CD14-positive monocyte (primary cell): ENCODE data around the gene GOSR2. TPM values are rescaled to one million over a fixed set of nuclear protein-coding genes. Genes with fewer than 3 reads are reported as not detected.

Experiments used
- DNase-seq, 3 donors: peaks; one replicate each; pipeline ENCODE4 v3.0.0-alpha.2; 2011 to 2022
- H2AFZ ChIP-seq: 2 replicates; pipeline ENCODE4 v1.6.0; 2012; ENCODE audit warnings: mild to moderate bottlenecking, low read depth, low read length, inconsistent platforms; ENCODE audit not compliant: insufficient read depth, poor library complexity, severe bottlenecking
- H3K27ac ChIP-seq, 2 donors: 1 replicate in 1 of 2; 2 replicates in 1 of 2; pipeline ENCODE4 v1.5.1; 2012 to 2013; ENCODE audit warnings: low read length in 2 of 2, control low read depth in 1 of 2, inconsistent platforms in 1 of 2, low read depth in 1 of 2, mild to moderate bottlenecking in 1 of 2
- H3K27me3 ChIP-seq, 2 donors: one replicate each; pipeline versions ENCODE4 v1.6.0 to v1.6.1; 2011 to 2013; ENCODE audit warnings: low read length in 2 of 2; ENCODE audit not compliant: control insufficient read depth in 2 of 2, insufficient read depth in 2 of 2
- H3K36me3 ChIP-seq, 2 donors: replicated peaks in 1 of 2; 1 replicate in 1 of 2; 2 replicates in 1 of 2; pipeline versions ENCODE4 v1.5.1 to v1.6.1; 2012 to 2013; ENCODE audit warnings: low read length in 2 of 2, control low read depth in 1 of 2, inconsistent platforms in 1 of 2, mild to moderate bottlenecking in 1 of 2; ENCODE audit not compliant: insufficient read depth in 2 of 2, control insufficient read depth in 1 of 2
- H3K4me1 ChIP-seq, 2 donors: 1 replicate in 1 of 2; 2 replicates in 1 of 2; pipeline versions ENCODE4 v1.5.1 to v1.6.1; 2012 to 2013; ENCODE audit warnings: low read length in 2 of 2, control low read depth in 1 of 2, inconsistent platforms in 1 of 2, mild to moderate bottlenecking in 1 of 2, moderate library complexity in 1 of 2; ENCODE audit not compliant: insufficient read depth in 2 of 2, control insufficient read depth in 1 of 2
- H3K4me2 ChIP-seq: replicated peaks from 2 replicates; pipeline ENCODE3; 2012; ENCODE audit warnings: low read length, moderate library complexity, mild to moderate bottlenecking; ENCODE audit not compliant: poor library complexity, severe bottlenecking; ENCODE audit errors: extremely low read depth
- H3K4me3 ChIP-seq, 3 experiments: fragments of 200-600 bp in 1 of 3; sonication (generic) in 1 of 3; replicated peaks in 1 of 3; 1 replicate in 2 of 3; 2 replicates in 1 of 3; pipeline ENCODE4 v1.5.1; 2011 to 2013; ENCODE audit warnings: low read length in 3 of 3, mild to moderate bottlenecking in 3 of 3, control low read depth in 2 of 3, low read depth in 2 of 3, inconsistent platforms in 1 of 3, moderate library complexity in 1 of 3
- H3K79me2 ChIP-seq: 2 replicates; pipeline ENCODE4 v1.6.0; 2012; ENCODE audit warnings: mild to moderate bottlenecking, control low read depth, inconsistent platforms, low read length, moderate library complexity; ENCODE audit not compliant: insufficient read depth
- H3K9ac ChIP-seq: 2 replicates; pipeline ENCODE4 v1.6.0; 2017; ENCODE audit warnings: low read length, mild to moderate bottlenecking; ENCODE audit not compliant: insufficient read depth, poor library complexity, severe bottlenecking
- H3K9me3 ChIP-seq, 2 donors: replicated peaks in 1 of 2; 1 replicate in 1 of 2; 2 replicates in 1 of 2; pipeline versions ENCODE4 v1.5.1 to v1.6.1; 2012 to 2013; ENCODE audit warnings: low read length in 2 of 2, control low read depth in 1 of 2; ENCODE audit not compliant: control insufficient read depth in 1 of 2, insufficient read depth in 1 of 2
- H4K20me1 ChIP-seq: 2 replicates; pipeline ENCODE4 v1.6.0; 2012; ENCODE audit warnings: mild to moderate bottlenecking, low read length, control low read depth, moderate library complexity; ENCODE audit not compliant: insufficient read depth
- H3K27ac Mint-ChIP-seq, 7 donors: one replicate each; pipeline ENCODE4 v1.8.0; 2020; ENCODE audit warnings: mild to moderate bottlenecking in 7 of 7, mixed read lengths in 7 of 7, moderate library complexity in 6 of 7, inconsistent platforms in 2 of 7
- H3K27me3 Mint-ChIP-seq, 3 donors: one replicate each; pipeline ENCODE4 v1.8.0; 2021 to 2022; ENCODE audit warnings: low read depth in 3 of 3, mild to moderate bottlenecking in 3 of 3, mixed read lengths in 3 of 3, moderate library complexity in 3 of 3, inconsistent platforms in 1 of 3
- H3K36me3 Mint-ChIP-seq, 2 donors: one replicate each; pipeline ENCODE4 v1.8.0; 2020; ENCODE audit warnings: mixed read lengths in 2 of 2, inconsistent platforms in 1 of 2, mild to moderate bottlenecking in 1 of 2
- H3K4me1 Mint-ChIP-seq: one replicate; pipeline ENCODE4 v1.8.0; 2020; ENCODE audit warnings: mild to moderate bottlenecking, mixed read lengths
- H3K4me3 Mint-ChIP-seq, 2 donors: one replicate each; pipeline ENCODE4 v1.8.0; 2020; ENCODE audit warnings: mild to moderate bottlenecking in 2 of 2, mixed read lengths in 2 of 2, moderate library complexity in 1 of 2
- H3K9me3 Mint-ChIP-seq, 7 donors: one replicate each; pipeline ENCODE4 v1.8.0; 2020 to 2022; ENCODE audit warnings: mixed read lengths in 7 of 7, mild to moderate bottlenecking in 6 of 7, moderate library complexity in 6 of 7, inconsistent platforms in 2 of 7
- CTCF ChIP-seq: fragments of 200-600 bp; IDR thresholded peaks from one replicate; pipeline ENCODE4 v1.8.0; 2022; ENCODE audit warnings: antibody characterized with exemption, mild to moderate bottlenecking
- WGBS: methylation state at CpG from one replicate; pipeline ENCODE4 v1.1.5; 2013; ENCODE audit warnings: missing lambda C conversion rate; ENCODE audit not compliant: insufficient coverage; 5-methylcytosine and 5-hydroxymethylcytosine counted together
- intact Hi-C, 2 donors: fragments of 100-400 bp; cut with micrococcal nuclease; formaldehyde crosslinking; loops; one replicate each; pipeline versions ENCODE4 v1.15.0 to v1.15.1; 2023
- polyA plus RNA-seq, 3 donors: library from polyadenylated mRNA; depleted of rRNA in 1 of 3; unstranded in 2 of 3; stranded (reverse) in 1 of 3; fragments of 300-500 nt in 2 of 3; fragments of >200 nt in 1 of 3; fragmentation: Illumina TruSeq in 2 of 3; gene quantifications; 1 replicate in 2 of 3; 2 replicates in 1 of 3; pipeline ENCODE4 v1.2.3, GENCODE V29; 2012 to 2021

Gene GOSR2
- polyA plus RNA-seq, 3 donors: 25.2 to 31.1 (median 27.7) TPM

GRCh38 chr17:46948544-46948943, 25.6 kb downstream of the GOSR2 start:
- peaks cover 0 to under 1% of the 10 kb centered on the region in 2 donors for H3K27me3 ChIP-seq
- no peak overlapping the region for H3K4me2 ChIP-seq
- Mint-ChIP-seq H3K4me1 (peaks cover 5% of the 10 kb centered on the region), H3K36me3 (peaks cover 7 to 9% of the 10 kb centered on the region in 2 donors), H3K4me3 (no peak overlapping the region), H3K27me3 (peaks cover 10 to 15% (median 13%) of the 10 kb centered on the region in 3 donors), H3K27ac (no peak overlapping the region), H3K9me3 (peaks cover 0 to 3% (median 0%) of the 10 kb centered on the region in 7 donors)
- no peak for TF ChIP-seq CTCF
- H3K36me3 ChIP-seq: no peaks in the 10 kb centered on the region
- H3K4me3 ChIP-seq: no peak overlapping the region
- H3K4me1 ChIP-seq: peaks cover under 1 to 3% of the 10 kb centered on the region in 2 donors
- no peaks in the 10 kb centered on the region for H3K79me2 ChIP-seq
- peaks cover 8% of the 10 kb centered on the region for H4K20me1 ChIP-seq
- H3K9me3 ChIP-seq: no peaks in the 10 kb centered on the region
- intact Hi-C loops: no loop called here
- no peak overlapping the region for H3K27ac ChIP-seq
- no peak overlapping the region for H3K9ac ChIP-seq
- DNase-seq: no peak
- no peak overlapping the region for H2AFZ ChIP-seq
- WGBS: 98% methylated on average over 4 of the region's 5 CpGs

- H3K27me3 Mint-ChIP-seq: peaks cover 3 to 7% (median 7%) of the 10 kb centered on the region in 3 donors
- no peak overlapping the region for H3K4me2 ChIP-seq
- H3K9me3 Mint-ChIP-seq: peaks cover 0 to 3% (median 0%) of the 10 kb centered on the region in 7 donors
- no peak for TF ChIP-seq CTCF
- DNase-seq: no peak
- H3K4me3 ChIP-seq: no peak overlapping the region
- no peaks in the 10 kb centered on the region for H3K79me2 ChIP-seq
- no peaks in the 10 kb centered on the region for H3K4me1 ChIP-seq
- intact Hi-C loops: no loop called here
- no peaks in the 10 kb centered on the region for H4K20me1 ChIP-seq
- H3K27ac Mint-ChIP-seq: no peak overlapping the region
- H3K36me3 ChIP-seq: no peaks in the 10 kb centered on the region
- H3K4me3 Mint-ChIP-seq: no peak overlapping the region
- no peak overlapping the region for H3K27ac ChIP-seq
- WGBS: 100% methylated on average over 3 of the region's 11 CpGs
- H3K27me3 ChIP-seq: no peaks in the 10 kb centered on the region
- H2AFZ ChIP-seq: no peak overlapping the region
- H3K4me1 Mint-ChIP-seq: peaks cover 1% of the 10 kb centered on the region
- H3K36me3 Mint-ChIP-seq: peaks cover 7 to 9% of the 10 kb centered on the region in 2 donors
- H3K9me3 ChIP-seq: no peaks in the 10 kb centered on the region
- H3K9ac ChIP-seq: no peak overlapping the region
Measured at GRCh38 chr17:46949291-46950174, 26.6 kb downstream of the GOSR2 start.
